NCI-H510A (cell line): ENCODE data around the gene DPP9.

Experiments
- DNase-seq: peaks from one replicate; lab custom pipeline; 2025; lab: John Stamatoyannopoulos, UW

The DPP9 gene

GRCh38 chr19:4709440-4710280, 14.0 kb downstream of the DPP9 start:
- no peak for DNase-seq

- DNase-seq: no peak
These were observed 15.5 kb downstream of the DPP9 start for GRCh38 chr19:4707956-4708650.

DNA sequence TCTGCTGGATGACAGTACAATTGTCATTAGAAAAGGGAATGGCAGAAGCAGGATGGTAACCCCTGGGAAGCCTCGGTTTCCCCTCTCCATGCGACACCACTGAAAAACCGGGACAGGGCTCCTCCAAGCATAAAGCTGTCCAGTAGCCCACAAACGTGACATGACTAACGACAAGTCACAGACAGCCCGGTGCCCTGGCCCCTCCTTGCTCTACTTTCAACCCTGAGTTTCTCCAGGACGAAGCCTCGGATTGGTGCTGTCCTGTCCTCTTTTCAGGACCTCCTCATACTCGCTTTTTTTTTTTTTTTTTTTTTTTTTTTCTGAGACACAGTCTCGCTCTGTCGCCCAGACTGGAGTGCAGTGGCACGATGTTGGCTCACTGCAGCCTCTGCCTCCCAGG, 16.3 kb downstream of the DPP9 start:
- no peak for DNase-seq

- DNase-seq: no peak
These were observed 18.1 kb downstream of the DPP9 start for GRCh38 chr19:4705413-4706131.

GRCh38 chr19:4704317-4704673, 19.3 kb downstream of the DPP9 start:
- DNase-seq: no peak

GRCh38 chr19:4703671-4704316, 19.8 kb downstream of the DPP9 start:
- DNase-seq: no peak

GRCh38 chr19:4702764-4703163, 20.9 kb downstream of the DPP9 start:
- no peak for DNase-seq

GRCh38 chr19:4701557-4701956, 22.1 kb downstream of the DPP9 start:
- DNase-seq: no peak

- DNase-seq: no peak
These were observed 23.0 kb downstream of the DPP9 start for GRCh38 chr19:4700693-4700970.

GRCh38 chr19:4699826-4700692, 23.6 kb downstream of the DPP9 start:
- DNase-seq: no peak

GRCh38 chr19:4697304-4697703, 26.3 kb downstream of the DPP9 start:
- DNase-seq: no peak

DNA sequence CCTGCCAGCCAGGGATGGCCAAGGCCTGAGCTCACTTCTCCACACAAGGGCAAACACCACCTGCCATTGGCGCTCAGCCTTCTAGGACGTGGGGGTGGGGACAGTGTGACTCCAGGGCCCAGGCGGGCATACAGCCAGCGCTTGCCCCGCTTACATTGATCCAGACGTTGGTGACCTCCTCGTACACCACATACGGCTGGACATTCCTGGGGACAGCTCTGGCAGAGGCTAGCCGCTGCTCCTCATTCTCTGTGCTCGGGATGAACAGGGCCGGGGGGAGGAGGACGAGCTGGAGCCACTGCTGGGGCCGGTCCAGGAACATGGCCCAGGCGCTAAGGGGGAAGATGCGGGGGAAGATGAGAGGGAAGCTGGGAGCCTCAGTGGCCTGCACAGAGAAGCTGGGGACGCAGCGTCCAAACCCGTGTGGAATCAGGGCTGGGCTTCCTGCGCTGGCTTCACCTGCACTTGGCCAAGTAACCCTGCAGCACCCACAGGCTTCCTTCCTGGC, 28.4 kb downstream of the DPP9 start:
- no peak for DNase-seq

GRCh38 chr19:4694211-4694987, 29.2 kb downstream of the DPP9 start:
- no peak for DNase-seq

DNA sequence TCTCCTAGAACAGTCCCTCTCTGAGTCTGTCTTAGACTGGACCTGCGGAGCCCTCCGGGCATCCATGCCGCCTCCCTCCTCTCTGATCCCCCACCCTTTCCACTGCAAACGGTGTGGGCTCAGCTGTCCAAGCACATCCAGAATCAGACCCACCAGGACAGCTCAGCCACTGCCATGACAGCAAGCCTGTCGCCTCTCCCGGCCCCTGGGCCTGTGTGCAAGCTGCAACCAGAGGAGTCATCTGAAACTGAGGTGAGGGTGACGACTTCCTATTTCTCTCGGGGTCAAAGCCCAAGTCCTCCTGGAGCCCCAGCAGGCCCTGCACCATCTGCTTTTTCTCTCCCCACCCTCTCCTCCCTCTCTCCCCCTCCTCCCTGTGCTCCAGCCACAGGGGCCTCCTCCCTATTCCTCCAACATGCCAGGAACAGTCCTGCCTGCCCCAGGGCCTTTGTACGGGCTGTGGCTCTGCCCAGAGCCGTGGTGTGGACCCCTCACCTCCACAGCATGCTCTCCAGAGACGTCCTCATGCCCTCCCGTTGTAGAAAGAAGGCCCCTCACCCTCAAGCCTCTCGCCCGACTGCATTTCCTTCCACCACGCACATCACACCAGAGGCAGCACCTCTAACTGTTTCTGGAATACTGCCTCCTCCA, 30.0 kb downstream of the DPP9 start:
- no peak for DNase-seq

- DNase-seq: no peak
These were observed 30.6 kb downstream of the DPP9 start for GRCh38 chr19:4693078-4693350.

GRCh38 chr19:4692251-4693077, 31.2 kb downstream of the DPP9 start:
- no peak for DNase-seq

DNA sequence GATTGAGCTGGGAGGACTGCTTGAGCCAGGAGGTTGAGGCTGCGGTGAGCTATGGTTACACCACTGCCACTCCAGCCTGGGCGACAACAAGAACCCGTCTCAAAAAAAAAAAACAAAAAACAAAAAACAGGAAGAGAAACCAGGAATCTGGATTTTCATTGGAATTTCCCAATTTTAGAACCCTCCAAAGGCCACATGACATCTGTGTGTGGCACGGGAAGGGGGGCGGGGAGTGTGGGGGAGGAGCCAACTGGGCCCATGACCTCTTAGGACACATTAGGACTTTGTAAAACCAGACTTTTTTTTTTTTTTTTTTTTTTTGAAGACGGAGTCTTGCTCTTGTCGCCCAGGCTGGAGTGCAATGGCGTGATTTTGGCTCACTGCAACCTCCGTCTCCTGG, 32.3 kb downstream of the DPP9 start:
- DNase-seq: no peak

GRCh38 chr19:4690361-4690760, 33.3 kb downstream of the DPP9 start:
- no peak for DNase-seq

DNA sequence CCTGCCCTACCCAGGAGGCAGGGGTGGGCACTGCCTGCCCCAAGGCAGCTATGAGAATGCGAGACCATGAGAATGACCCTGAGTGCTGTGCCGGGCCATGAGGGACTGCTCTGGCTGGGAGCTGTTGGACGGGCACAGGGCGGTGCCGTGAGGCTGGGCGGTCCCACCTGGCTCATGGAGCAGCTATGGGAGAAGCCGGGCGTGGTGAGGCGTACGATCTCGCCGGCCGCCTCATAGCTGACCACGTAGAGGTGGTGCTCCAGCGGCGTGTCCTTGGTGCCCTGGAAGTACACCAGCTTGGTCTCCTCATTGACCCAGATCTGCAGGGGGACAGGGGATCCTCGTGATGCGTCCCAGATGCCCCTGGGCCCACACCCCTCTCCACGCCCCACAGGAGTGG, 34.2 kb downstream of the DPP9 start:
- no peak for DNase-seq

GRCh38 chr19:4688587-4688986, 35.1 kb downstream of the DPP9 start:
- DNase-seq: no peak
